Measurements from ENCODE around the gene ERCC4. TPM values are rescaled to one million over a fixed set of nuclear protein-coding genes. Genes with fewer than 3 reads are reported as not detected.

ERCC4 gene
- 8.1 and 13.1 TPM in 2 replicates for total RNA-seq
- 15.6 and 27.4 TPM in 2 replicates for polyA plus RNA-seq

- Histone ChIP-seq H3K27ac (peak within 1 kb of the TSS; percentile 72), H3K27me3 (peaks cover 4% of the 10 kb centered on the region), H3K4me1 (ENCODE audit: low read depth) (peaks cover 4% of the 10 kb centered on the region), H3K4me3 (peak within 1 kb of the TSS; percentile 80), H3K9me3 (ENCODE audit: low read depth) (no peaks in the 10 kb centered on the region), H3K36me3 (peaks cover 5% of the 10 kb centered on the region)
- TF ChIP-seq CTCF (IDR thresholded peaks at IDR 0.05; ENCODE audit: low read depth, low read length): peak; percentile 94
- peak; percentile 100 for DNase-seq (ENCODE audit: low read depth in 1 of 2, low spot score in 1 of 2)
Observed at GRCh38 chr16:13919683-13920509, at the start of gene ERCC4. Gene ERCC4, plus strand, starts transcription at chr16:13920154. Its CDS starts 12 bp downstream, at chr16:13920166.

GRCh38 chr16:13873835-13874438 is 46.0 kb upstream of the ERCC4 start:
- peak; percentile 54 for TF ChIP-seq CTCF (IDR thresholded peaks at IDR 0.05; ENCODE audit: low read depth, low read length)
- no peaks in the 10 kb centered on the region for H3K4me1 ChIP-seq (ENCODE audit: low read depth)
- H3K27me3 ChIP-seq: no peaks in the 10 kb centered on the region
- H3K27ac ChIP-seq: no peak overlapping the region
- no peaks in the 10 kb centered on the region for H3K36me3 ChIP-seq
- peak; percentile 49 to 70 for DNase-seq (ENCODE audit: low read depth in 1 of 2, low spot score in 1 of 2)
- H3K4me3 ChIP-seq: no peak overlapping the region
- H3K9me3 ChIP-seq (ENCODE audit: low read depth): no peaks in the 10 kb centered on the region

- no peak for TF ChIP-seq CTCF (IDR thresholded peaks at IDR 0.05; ENCODE audit: low read depth, low read length)
- Histone ChIP-seq H3K4me1 (ENCODE audit: low read depth) (no peaks in the 10 kb centered on the region), H3K4me3 (no peak overlapping the region), H3K27ac (no peak overlapping the region), H3K9me3 (ENCODE audit: low read depth) (no peaks in the 10 kb centered on the region), H3K36me3 (no peaks in the 10 kb centered on the region), H3K27me3 (no peaks in the 10 kb centered on the region)
- DNase-seq (ENCODE audit: low read depth in 1 of 2, low spot score in 1 of 2): no peak
Observed at GRCh38 chr16:13875614-13876284, 44.2 kb upstream of the ERCC4 start.

- Histone ChIP-seq H3K36me3 (no peaks in the 10 kb centered on the region), H3K27me3 (no peaks in the 10 kb centered on the region)
- no peak for TF ChIP-seq CTCF (IDR thresholded peaks at IDR 0.05; ENCODE audit: low read depth, low read length)
Observed at GRCh38 chr16:13883276-13883675, 36.7 kb upstream of the ERCC4 start.

GRCh38 chr16:13883881-13884280 is 36.1 kb upstream of the ERCC4 start:
- Histone ChIP-seq H3K36me3 (no peaks in the 10 kb centered on the region), H3K27me3 (no peaks in the 10 kb centered on the region), H3K9me3 (ENCODE audit: low read depth) (no peaks in the 10 kb centered on the region), H3K4me1 (ENCODE audit: low read depth) (no peaks in the 10 kb centered on the region), H3K4me3 (no peak overlapping the region), H3K27ac (no peak overlapping the region)
- TF ChIP-seq CTCF (IDR thresholded peaks at IDR 0.05; ENCODE audit: low read depth, low read length): no peak
- DNase-seq (ENCODE audit: low read depth in 1 of 2, low spot score in 1 of 2): no peak

More at GRCh38 chr16:13883276-13883675, 36.7 kb upstream of the ERCC4 start:
- no peaks in the 10 kb centered on the region for H3K9me3 ChIP-seq (ENCODE audit: low read depth)
- no peak for DNase-seq (ENCODE audit: low read depth in 1 of 2, low spot score in 1 of 2)
- no peak overlapping the region for H3K27ac ChIP-seq
- H3K4me3 ChIP-seq: no peak overlapping the region
- no peaks in the 10 kb centered on the region for H3K4me1 ChIP-seq (ENCODE audit: low read depth)
